LNCAP (cell line): ENCODE results near the gene LRCH4.

Experiments
- TF ChIP-seq, protein P1 (sequence below): fragments of 450-650 bp; IDR thresholded peaks from 2 replicates; pipeline ENCODE4 v1.5.1; 2017; ENCODE audit warnings: mild to moderate bottlenecking

The LRCH4 gene

DNA sequence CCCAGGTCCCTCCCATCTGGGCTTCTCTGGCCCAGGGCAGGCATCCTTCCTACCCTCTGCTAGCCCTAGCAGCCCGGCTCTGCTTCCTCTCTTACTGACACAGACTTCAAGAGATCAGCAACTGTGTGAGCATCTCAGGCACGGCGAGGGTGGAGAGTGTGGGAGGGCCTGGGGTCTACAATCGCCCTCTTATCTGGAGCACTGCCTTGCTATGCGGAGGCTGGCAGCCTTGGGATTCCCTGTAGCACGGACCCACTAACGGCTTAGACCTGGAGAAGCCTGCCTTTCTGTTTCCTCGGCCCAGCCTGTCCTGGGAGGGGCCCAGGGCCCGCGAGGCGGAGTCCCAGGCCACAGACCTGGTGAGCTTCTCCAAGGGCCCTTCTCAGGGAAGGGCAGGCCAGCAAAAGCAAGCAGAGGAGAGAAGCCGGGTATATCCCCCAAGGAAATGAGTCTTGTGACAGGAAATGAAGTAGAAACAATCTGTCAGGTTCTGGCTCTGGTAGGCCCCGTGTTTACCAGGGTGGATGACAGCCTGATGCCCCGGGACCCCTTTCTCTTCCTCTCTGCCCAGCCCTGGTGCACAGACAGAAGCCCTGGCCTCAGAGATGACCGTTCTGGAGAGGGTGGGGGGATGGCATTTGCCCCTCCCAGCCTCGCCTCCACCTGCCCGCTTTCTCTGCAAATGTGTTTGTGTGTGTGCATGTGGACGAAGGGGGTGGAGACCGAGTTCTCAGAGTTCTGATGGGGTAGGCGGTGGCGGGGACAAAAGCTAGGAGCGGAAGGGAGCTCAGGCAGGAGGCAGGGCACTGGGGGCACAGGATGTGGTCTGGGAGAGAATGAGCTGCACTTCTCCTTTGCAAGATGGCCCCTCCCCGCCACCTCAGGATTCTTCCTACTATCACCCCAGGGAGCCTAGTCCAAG is 2.5 kb downstream of the LRCH4 start:
- TF ChIP-seq, protein P1, sequence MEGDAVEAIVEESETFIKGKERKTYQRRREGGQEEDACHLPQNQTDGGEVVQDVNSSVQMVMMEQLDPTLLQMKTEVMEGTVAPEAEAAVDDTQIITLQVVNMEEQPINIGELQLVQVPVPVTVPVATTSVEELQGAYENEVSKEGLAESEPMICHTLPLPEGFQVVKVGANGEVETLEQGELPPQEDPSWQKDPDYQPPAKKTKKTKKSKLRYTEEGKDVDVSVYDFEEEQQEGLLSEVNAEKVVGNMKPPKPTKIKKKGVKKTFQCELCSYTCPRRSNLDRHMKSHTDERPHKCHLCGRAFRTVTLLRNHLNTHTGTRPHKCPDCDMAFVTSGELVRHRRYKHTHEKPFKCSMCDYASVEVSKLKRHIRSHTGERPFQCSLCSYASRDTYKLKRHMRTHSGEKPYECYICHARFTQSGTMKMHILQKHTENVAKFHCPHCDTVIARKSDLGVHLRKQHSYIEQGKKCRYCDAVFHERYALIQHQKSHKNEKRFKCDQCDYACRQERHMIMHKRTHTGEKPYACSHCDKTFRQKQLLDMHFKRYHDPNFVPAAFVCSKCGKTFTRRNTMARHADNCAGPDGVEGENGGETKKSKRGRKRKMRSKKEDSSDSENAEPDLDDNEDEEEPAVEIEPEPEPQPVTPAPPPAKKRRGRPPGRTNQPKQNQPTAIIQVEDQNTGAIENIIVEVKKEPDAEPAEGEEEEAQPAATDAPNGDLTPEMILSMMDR: no peak

DNA sequence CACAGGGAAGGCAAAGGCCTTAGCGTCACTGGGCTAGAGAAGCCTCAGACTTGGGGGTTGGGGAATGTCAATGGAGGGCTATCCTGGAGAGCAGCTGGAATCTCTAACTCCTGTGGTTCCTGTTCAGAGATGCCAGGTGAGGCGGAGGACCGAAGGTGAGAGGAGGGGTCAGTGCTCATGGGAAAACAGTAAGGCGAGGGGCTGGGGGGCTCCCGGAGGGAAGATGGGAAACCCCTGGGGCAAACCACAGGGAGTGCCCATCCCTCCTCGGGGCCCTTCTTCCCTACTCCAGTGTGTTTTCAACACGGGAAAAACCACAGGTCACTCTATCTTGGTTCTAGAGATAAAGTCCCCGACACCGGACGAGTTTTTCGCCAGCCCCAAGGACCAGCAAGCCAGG is 3.3 kb downstream of the LRCH4 start:
- TF ChIP-seq, protein P1: no peak

DNA sequence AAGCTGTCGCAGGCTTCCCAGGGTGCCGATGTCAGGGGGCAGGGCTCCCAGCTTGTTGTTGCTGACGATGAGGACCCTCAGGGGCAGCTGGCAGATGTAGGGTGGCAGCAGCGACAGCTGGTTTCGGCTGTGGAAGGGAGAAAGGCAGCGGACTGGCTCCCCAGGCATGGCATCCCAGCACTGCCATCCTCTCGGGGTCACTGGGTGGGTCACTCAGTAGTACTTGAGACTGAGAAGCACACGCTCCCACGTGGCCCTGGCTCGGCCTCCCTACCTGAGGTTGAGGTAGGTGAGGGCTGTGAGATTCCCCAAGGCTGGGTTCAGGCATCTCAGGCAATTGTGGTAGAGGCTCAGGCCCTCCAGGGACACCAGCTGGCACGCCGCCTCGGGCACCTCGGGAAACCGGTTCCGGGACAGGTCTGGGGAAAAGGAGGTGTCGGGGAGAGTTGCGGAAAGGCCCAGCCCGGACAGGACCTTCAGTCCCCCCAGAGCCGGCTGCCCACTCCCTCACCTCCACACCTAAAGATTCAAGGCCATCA is 3.8 kb downstream of the LRCH4 start:
- TF ChIP-seq, protein P1: no peak

DNA sequence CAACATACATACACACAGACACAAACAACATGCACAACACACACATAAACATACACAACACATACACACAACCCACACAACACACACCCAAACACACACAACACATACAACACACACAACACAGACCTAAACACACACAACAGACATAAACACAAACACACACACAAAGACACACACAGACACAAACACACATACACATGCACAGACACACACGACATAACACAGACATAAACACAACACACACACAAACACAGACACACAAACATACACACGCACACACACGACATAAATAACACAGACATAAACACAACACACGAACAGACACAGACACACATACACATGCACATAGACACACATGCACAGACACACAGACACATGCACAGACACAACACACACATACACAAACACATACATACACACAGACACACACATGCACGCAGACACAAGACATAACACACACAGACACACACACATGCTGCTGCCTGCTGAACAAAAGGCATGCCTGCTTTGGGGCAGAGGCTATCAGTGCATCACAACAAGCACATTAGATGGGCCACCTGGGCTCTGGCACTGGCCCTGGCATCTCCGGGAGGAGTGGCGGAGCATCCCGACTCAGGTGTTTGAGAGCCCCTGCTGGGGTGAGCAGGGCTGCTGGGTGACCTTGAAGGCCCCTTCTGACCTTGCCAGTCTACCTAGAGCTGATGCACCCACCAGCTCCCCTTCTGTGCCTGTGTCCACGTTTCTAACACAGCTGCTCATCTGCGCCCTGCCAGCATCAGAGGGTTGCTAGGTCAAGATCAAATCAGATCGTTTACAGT is 5.3 kb downstream of the LRCH4 start:
- TF ChIP-seq, protein P1: no peak

DNA sequence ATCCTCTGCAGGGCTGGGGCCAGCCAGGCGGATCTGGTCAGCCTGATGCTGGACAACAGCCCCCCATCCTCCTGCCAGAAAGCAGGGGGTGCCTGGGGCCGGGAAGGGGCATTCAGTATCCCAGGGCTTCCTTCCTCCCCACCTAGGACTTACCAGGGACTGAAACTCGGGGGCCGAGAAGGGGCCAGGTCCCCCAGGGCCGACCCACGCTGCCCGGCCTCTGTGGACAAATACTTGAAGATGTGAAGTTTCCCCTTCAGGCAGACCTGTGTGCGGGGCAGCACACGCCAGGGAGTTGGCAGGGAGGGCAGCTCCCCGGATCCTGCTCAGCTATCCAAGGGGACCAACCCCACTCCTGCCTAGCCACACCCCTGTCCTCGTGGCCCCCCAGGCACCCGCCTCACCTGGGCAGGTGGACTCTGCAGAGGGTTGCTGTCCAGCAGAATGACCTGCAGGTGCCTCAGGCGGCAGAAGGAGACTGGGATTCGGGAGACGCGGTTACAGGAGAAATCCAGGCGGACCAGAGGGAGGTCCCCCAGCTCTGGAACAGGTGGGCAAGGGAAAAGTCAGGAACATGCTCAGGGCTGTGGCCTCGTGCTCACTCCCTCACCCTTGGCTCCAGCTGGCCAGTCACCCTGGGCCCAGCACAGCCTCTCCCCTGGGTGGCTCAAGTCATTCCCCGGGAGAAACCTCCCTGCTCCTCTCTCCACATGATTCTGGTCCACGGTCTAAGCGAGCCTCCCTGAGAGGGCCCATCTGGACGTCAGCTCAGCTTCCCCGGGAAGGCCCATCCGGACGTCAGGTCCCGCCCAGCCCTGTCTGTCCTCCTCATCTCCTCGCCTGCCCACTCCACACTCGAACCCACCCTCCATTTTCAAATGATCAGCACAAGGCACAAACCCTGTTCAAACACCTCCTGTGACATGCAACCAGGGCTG is 7.4 kb downstream of the LRCH4 start:
- TF ChIP-seq, protein P1: no peak

DNA sequence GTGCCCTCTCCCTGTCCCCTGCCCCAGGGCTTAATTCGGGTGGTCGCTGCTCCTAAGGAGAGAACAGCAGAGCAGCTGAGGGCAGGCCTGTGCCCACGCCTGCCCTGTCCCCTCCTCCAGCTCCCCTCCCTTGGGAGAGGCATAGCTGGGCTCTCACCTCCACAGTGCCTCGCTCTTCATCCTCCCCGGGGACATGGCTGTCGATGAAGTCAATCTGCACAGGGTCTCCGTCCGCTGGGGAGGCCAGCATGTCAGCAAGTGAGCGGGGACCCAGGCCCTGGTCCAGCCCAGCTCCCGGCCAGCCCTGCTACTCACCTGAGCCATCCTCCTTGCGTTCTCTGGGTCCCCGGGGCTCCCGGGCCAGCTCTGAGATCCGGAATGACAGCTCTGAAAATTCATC is 8.4 kb downstream of the LRCH4 start:
- TF ChIP-seq, protein P1: no peak

- TF ChIP-seq, protein P1: no peak
Observed at GRCh38 chr7:100577103-100577502, 8.8 kb downstream of the LRCH4 start.
